ENCODE measurements around the gene ADCY7.

ADCY7 gene

DNA sequence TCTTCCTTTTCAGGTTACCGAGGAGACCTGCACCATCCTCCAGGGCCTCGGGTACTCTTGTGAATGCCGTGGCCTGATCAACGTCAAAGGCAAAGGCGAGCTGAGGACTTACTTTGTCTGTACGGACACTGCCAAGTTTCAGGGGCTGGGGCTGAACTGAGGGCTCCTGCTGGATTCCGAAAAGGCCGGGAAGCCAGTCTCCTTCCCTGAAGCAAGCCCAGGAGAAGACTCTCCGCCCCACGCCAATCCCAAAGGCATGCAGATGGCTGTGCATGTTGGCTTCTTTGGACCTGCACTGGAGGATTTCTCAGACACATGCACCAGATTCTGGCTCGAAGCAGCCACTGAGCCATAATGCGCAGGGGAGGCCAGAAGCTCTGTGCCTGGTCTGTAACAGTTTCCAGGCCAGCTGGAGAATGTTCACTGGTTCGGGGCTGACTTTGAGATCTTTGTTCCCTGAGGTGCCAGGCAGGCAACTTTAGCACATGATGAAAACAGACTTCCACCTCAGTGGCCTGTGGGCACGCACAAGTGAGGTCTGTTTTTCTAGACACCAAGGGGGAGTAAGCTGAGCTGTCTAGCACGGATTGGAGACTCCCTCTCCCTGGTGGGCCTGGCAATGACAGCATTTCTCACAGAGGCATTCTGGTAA is 49.1 kb downstream of the ADCY7 start:
- ATAC-seq, result peak; percentile 16; the same call in 1 of the 3 replicates

GRCh38 chr16:50316102-50316847 is 49.9 kb downstream of the ADCY7 start:
- no peak for ATAC-seq
- no peak for TF ChIP-seq PPARA (CRISPR knock-in tag; IDR thresholded peaks at IDR 0.05; ENCODE audit: borderline replicate concordance)
- no peak for TF ChIP-seq GLIS3 (CRISPR knock-in tag; IDR thresholded peaks at IDR 0.05)
- TF ChIP-seq, protein P1, sequence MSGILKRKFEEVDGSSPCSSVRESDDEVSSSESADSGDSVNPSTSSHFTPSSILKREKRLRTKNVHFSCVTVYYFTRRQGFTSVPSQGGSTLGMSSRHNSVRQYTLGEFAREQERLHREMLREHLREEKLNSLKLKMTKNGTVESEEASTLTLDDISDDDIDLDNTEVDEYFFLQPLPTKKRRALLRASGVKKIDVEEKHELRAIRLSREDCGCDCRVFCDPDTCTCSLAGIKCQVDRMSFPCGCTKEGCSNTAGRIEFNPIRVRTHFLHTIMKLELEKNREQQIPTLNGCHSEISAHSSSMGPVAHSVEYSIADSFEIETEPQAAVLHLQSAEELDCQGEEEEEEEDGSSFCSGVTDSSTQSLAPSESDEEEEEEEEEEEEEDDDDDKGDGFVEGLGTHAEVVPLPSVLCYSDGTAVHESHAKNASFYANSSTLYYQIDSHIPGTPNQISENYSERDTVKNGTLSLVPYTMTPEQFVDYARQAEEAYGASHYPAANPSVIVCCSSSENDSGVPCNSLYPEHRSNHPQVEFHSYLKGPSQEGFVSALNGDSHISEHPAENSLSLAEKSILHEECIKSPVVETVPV (CRISPR knock-in tag; IDR thresholded peaks at IDR 0.05), result no peak
- no peak for TF ChIP-seq ZNF8 (CRISPR knock-in tag; IDR thresholded peaks at IDR 0.05)
- TF ChIP-seq ZFP3 (CRISPR knock-in tag; IDR thresholded peaks at IDR 0.05), result no peak
- TF ChIP-seq, protein P2, sequence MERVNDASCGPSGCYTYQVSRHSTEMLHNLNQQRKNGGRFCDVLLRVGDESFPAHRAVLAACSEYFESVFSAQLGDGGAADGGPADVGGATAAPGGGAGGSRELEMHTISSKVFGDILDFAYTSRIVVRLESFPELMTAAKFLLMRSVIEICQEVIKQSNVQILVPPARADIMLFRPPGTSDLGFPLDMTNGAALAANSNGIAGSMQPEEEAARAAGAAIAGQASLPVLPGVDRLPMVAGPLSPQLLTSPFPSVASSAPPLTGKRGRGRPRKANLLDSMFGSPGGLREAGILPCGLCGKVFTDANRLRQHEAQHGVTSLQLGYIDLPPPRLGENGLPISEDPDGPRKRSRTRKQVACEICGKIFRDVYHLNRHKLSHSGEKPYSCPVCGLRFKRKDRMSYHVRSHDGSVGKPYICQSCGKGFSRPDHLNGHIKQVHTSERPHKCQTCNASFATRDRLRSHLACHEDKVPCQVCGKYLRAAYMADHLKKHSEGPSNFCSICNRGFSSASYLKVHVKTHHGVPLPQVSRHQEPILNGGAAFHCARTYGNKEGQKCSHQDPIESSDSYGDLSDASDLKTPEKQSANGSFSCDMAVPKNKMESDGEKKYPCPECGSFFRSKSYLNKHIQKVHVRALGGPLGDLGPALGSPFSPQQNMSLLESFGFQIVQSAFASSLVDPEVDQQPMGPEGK (CRISPR knock-in tag; IDR thresholded peaks at IDR 0.05; ENCODE audit: borderline replicate concordance), result no peak
- TF ChIP-seq ZFP30 (CRISPR knock-in tag; IDR thresholded peaks at IDR 0.05), result no peak
- no peak for TF ChIP-seq BACH2 (CRISPR knock-in tag; IDR thresholded peaks at IDR 0.05; ENCODE audit: borderline replicate concordance)
- no peak for TF ChIP-seq ARNTL (CRISPR knock-in tag; IDR thresholded peaks at IDR 0.05; ENCODE audit: borderline replicate concordance, low read depth)
- TF ChIP-seq ISL1 (CRISPR knock-in tag; IDR thresholded peaks at IDR 0.05), result no peak
- no peak for TF ChIP-seq SNAI2 (CRISPR knock-in tag; IDR thresholded peaks at IDR 0.05)

More for the DNA sequence above, 49.1 kb downstream of the ADCY7 start:
- no peak for TF ChIP-seq ARNTL (CRISPR knock-in tag; IDR thresholded peaks at IDR 0.05; ENCODE audit: borderline replicate concordance, low read depth)
- TF ChIP-seq ZFP30 (CRISPR knock-in tag; IDR thresholded peaks at IDR 0.05), result no peak
- no peak for TF ChIP-seq ZNF70 (CRISPR knock-in tag; IDR thresholded peaks at IDR 0.05)
- TF ChIP-seq CSDC2 (CRISPR knock-in tag; IDR thresholded peaks at IDR 0.05), result no peak

GRCh38 chr16:50316848-50317630 is 50.7 kb downstream of the ADCY7 start:
- ATAC-seq, result no peak
- TF ChIP-seq ZFP3 (CRISPR knock-in tag; IDR thresholded peaks at IDR 0.05), result no peak

GRCh38 chr16:50318796-50319578 is 52.6 kb downstream of the ADCY7 start:
- no peak for ATAC-seq
- TF ChIP-seq RARB (CRISPR knock-in tag; IDR thresholded peaks at IDR 0.05) (no peak), TOX (CRISPR knock-in tag; IDR thresholded peaks at IDR 0.05; ENCODE audit: borderline replicate concordance) (no peak), ZFP3 (CRISPR knock-in tag; IDR thresholded peaks at IDR 0.05) (no peak), ESRRG (CRISPR knock-in tag; IDR thresholded peaks at IDR 0.05) (no peak), ZFP30 (CRISPR knock-in tag; IDR thresholded peaks at IDR 0.05) (no peak), ZNF565 (CRISPR knock-in tag; conservative IDR thresholded peaks at IDR 0.05; ENCODE audit: low read depth) (no peak), TCF4 (CRISPR knock-in tag; IDR thresholded peaks at IDR 0.05; ENCODE audit: borderline replicate concordance) (no peak), CREB5 (CRISPR knock-in tag; IDR thresholded peaks at IDR 0.05; ENCODE audit: low read depth) (no peak)

DNA sequence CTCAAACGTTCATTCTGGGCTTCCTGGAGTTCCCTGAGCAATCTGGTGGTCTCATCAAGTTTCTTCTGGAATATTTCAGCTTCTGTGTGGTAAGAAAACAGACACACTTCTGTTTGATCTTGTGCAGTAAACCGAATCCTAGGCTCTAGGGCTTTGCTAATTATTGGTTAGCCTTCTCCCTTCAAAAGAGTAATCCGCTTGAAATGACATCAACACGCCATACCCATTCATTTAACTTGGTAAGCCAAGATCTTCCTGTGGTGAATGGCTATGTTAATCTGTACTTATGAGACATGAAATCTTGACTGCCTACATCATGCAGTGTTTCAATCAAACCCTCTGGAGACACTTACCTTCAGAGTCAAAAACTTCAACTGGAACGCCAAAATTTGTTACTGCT is 54.0 kb downstream of the ADCY7 start:
- no peak for ATAC-seq
- no peak for TF ChIP-seq ZNF70 (CRISPR knock-in tag; IDR thresholded peaks at IDR 0.05)
- no peak for TF ChIP-seq PPARA (CRISPR knock-in tag; IDR thresholded peaks at IDR 0.05; ENCODE audit: borderline replicate concordance)
- no peak for TF ChIP-seq ZNF8 (CRISPR knock-in tag; IDR thresholded peaks at IDR 0.05)

Measured in SK-N-SH treated with all-trans-retinoic acid at 6 μM for 48 hours (cell line).